WERI-Rb-1 (cell line): ENCODE results near the gene TMEM229B.

ENCODE experiments used
- DNase-seq: peaks from one replicate; pipeline ENCODE4 v3.0.0-alpha.2; 2020
- H3K27ac ChIP-seq: fragments of 250-450 bp; sonication (Bioruptor Pico); 2 replicates; pipeline ENCODE4 v1.5.1; 2020; ENCODE audit warnings: mild to moderate bottlenecking, moderate library complexity
- H3K27me3 ChIP-seq: fragments of 250-450 bp; sonication (Bioruptor Pico); 2 replicates; pipeline ENCODE4 v1.5.1; 2021; ENCODE audit warnings: mild to moderate bottlenecking, low read depth, moderate library complexity; ENCODE audit not compliant: insufficient read depth, severe bottlenecking
- H3K36me3 ChIP-seq: fragments of 250-450 bp; sonication (Bioruptor Pico); 2 replicates; pipeline ENCODE4 v1.5.1; 2020; ENCODE audit warnings: mild to moderate bottlenecking, moderate library complexity
- H3K4me3 ChIP-seq: 2 replicates; pipeline ENCODE4 v1.5.1; 2011; ENCODE audit warnings: low read depth, mild to moderate bottlenecking, control low read depth, low read length
- H3K9me3 ChIP-seq: fragments of 250-450 bp; sonication (Bioruptor Pico); 2 replicates; pipeline ENCODE4 v1.5.1; 2021; ENCODE audit warnings: mild to moderate bottlenecking, moderate library complexity; ENCODE audit not compliant: severe bottlenecking
- CTCF ChIP-seq: IDR thresholded peaks from 2 replicates; pipeline ENCODE4 v1.5.1; 2011; ENCODE audit warnings: low read depth, mild to moderate bottlenecking, control low read depth, inconsistent platforms, low read length

Gene TMEM229B

GRCh38 chr14:67432050-67432564 is 56.4 kb downstream of the TMEM229B start:
- Histone ChIP-seq H3K4me3 (no peak overlapping the region), H3K27me3 (no peaks in the 10 kb centered on the region), H3K27ac (no peak overlapping the region), H3K9me3 (no peaks in the 10 kb centered on the region), H3K36me3 (no peaks in the 10 kb centered on the region)
- no peak for DNase-seq
- no peak for TF ChIP-seq CTCF

- Histone ChIP-seq H3K27ac (peak overlapping the region; percentile 70), H3K9me3 (no peaks in the 10 kb centered on the region), H3K36me3 (no peaks in the 10 kb centered on the region), H3K27me3 (no peaks in the 10 kb centered on the region), H3K4me3 (0 out of 2 replicates have a peak overlapping the region, but pooled peaks have one; percentile 2)
- peak; percentile 76 for DNase-seq
- no peak for TF ChIP-seq CTCF
Measured at GRCh38 chr14:67429510-67430205, 58.9 kb downstream of the TMEM229B start.

GRCh38 chr14:67428501-67429031 is 60.0 kb downstream of the TMEM229B start:
- no peak overlapping the region for H3K27ac ChIP-seq
- no peak overlapping the region for H3K4me3 ChIP-seq
- no peaks in the 10 kb centered on the region for H3K36me3 ChIP-seq
- DNase-seq = no peak
- no peaks in the 10 kb centered on the region for H3K27me3 ChIP-seq
- no peaks in the 10 kb centered on the region for H3K9me3 ChIP-seq
- TF ChIP-seq CTCF = no peak

- H3K9me3 ChIP-seq = no peaks in the 10 kb centered on the region
- H3K36me3 ChIP-seq = no peaks in the 10 kb centered on the region
- H3K4me3 ChIP-seq = no peak overlapping the region
- H3K27ac ChIP-seq = no peak overlapping the region; the same call in 1 of the 2 replicates
- DNase-seq = peak; percentile 84
- TF ChIP-seq CTCF = peak; percentile 67
- H3K27me3 ChIP-seq = no peaks in the 10 kb centered on the region
Measured at GRCh38 chr14:67426983-67427606, 61.4 kb downstream of the TMEM229B start.

- TF ChIP-seq CTCF = no peak
- no peaks in the 10 kb centered on the region for H3K27me3 ChIP-seq
- no peak for DNase-seq
- no peaks in the 10 kb centered on the region for H3K36me3 ChIP-seq
- H3K4me3 ChIP-seq = no peak overlapping the region
- no peaks in the 10 kb centered on the region for H3K9me3 ChIP-seq
- H3K27ac ChIP-seq = no peak overlapping the region
Measured at GRCh38 chr14:67426161-67426560, 62.4 kb downstream of the TMEM229B start.
